ENCODE results near the gene USPL1.

USPL1 gene

DNA sequence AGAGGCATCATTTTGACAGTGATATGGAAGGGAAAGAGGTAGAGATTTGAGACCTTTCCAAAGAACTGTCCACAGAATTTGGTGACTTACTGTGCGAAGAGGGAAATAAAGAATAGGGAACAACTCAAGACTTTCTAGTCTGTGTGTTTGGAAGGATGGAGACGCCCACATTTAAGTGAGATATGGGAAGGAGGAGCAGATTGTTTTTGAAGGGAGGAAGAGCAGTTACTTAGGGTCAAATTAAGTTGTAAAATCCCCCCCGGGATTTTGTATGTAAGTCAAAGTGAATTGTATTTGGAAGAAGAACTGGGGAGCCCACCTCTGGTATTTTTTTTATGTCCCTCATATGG is 1.2 kb downstream of the USPL1 start:
- Histone ChIP-seq H3K27me3 (ENCODE audit: insufficient read depth, poor library complexity, severe bottlenecking) (no peaks in the 10 kb centered on the region), H3K4me3 (replicated peaks; ENCODE audit: insufficient read depth, low read length) (peak overlapping the region; percentile 73), H3K27ac (replicated peaks) (peak overlapping the region; percentile 78)
- DNase-seq (ENCODE audit: low read depth in 1 of 2, low spot score in 1 of 2) = peak in 1 of 2 experiments; percentile 17
- TF ChIP-seq, protein P1, sequence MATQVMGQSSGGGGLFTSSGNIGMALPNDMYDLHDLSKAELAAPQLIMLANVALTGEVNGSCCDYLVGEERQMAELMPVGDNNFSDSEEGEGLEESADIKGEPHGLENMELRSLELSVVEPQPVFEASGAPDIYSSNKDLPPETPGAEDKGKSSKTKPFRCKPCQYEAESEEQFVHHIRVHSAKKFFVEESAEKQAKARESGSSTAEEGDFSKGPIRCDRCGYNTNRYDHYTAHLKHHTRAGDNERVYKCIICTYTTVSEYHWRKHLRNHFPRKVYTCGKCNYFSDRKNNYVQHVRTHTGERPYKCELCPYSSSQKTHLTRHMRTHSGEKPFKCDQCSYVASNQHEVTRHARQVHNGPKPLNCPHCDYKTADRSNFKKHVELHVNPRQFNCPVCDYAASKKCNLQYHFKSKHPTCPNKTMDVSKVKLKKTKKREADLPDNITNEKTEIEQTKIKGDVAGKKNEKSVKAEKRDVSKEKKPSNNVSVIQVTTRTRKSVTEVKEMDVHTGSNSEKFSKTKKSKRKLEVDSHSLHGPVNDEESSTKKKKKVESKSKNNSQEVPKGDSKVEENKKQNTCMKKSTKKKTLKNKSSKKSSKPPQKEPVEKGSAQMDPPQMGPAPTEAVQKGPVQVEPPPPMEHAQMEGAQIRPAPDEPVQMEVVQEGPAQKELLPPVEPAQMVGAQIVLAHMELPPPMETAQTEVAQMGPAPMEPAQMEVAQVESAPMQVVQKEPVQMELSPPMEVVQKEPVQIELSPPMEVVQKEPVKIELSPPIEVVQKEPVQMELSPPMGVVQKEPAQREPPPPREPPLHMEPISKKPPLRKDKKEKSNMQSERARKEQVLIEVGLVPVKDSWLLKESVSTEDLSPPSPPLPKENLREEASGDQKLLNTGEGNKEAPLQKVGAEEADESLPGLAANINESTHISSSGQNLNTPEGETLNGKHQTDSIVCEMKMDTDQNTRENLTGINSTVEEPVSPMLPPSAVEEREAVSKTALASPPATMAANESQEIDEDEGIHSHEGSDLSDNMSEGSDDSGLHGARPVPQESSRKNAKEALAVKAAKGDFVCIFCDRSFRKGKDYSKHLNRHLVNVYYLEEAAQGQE (IDR thresholded peaks at IDR 0.05; ENCODE audit: insufficient replicate concordance, low read depth) = no peak
- TF ChIP-seq SPI1 (IDR thresholded peaks at IDR 0.05; ENCODE audit: borderline replicate concordance, low read depth) = no peak
- TF ChIP-seq, protein P2, sequence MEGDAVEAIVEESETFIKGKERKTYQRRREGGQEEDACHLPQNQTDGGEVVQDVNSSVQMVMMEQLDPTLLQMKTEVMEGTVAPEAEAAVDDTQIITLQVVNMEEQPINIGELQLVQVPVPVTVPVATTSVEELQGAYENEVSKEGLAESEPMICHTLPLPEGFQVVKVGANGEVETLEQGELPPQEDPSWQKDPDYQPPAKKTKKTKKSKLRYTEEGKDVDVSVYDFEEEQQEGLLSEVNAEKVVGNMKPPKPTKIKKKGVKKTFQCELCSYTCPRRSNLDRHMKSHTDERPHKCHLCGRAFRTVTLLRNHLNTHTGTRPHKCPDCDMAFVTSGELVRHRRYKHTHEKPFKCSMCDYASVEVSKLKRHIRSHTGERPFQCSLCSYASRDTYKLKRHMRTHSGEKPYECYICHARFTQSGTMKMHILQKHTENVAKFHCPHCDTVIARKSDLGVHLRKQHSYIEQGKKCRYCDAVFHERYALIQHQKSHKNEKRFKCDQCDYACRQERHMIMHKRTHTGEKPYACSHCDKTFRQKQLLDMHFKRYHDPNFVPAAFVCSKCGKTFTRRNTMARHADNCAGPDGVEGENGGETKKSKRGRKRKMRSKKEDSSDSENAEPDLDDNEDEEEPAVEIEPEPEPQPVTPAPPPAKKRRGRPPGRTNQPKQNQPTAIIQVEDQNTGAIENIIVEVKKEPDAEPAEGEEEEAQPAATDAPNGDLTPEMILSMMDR (IDR thresholded peaks at IDR 0.05; ENCODE audit: insufficient read depth, low read length) = no peak
- no peak for TF ChIP-seq POLR2AphosphoS5 (IDR thresholded peaks at IDR 0.05; ENCODE audit: low read depth)
- no peak for TF ChIP-seq GABPA (IDR thresholded peaks at IDR 0.05; ENCODE audit: low read depth)

DNA sequence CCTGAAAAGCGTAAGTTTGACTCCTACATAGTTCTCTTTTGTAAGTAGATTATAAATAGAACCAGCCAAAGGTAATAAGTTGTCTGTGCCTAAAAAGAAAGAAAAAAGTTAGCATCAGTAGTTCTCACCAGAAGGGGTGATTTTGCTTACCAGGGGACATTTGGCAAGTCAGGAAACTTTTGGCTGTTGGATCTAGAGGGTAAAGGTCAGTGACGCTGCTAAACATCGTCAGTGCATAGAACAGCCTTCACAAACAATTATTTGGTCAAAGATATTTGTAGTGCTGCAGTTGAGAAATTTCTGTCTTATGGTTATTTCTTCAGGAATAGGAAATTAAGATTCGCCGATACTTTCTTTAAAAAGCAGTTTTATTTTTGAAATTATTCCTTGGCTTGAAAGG is 2.0 kb downstream of the USPL1 start:
- Histone ChIP-seq H3K27me3 (ENCODE audit: insufficient read depth, poor library complexity, severe bottlenecking) (no peaks in the 10 kb centered on the region), H3K27ac (replicated peaks) (0 out of 2 replicates have a peak overlapping the region, but pooled peaks have one; percentile 9), H3K4me3 (replicated peaks; ENCODE audit: insufficient read depth, low read length) (peak overlapping the region; percentile 73)
- TF ChIP-seq, protein P2 (IDR thresholded peaks at IDR 0.05; ENCODE audit: insufficient read depth, low read length) = no peak
- TF ChIP-seq POLR2AphosphoS5 (IDR thresholded peaks at IDR 0.05; ENCODE audit: low read depth) = no peak
- TF ChIP-seq, protein P1 (IDR thresholded peaks at IDR 0.05; ENCODE audit: insufficient replicate concordance, low read depth) = no peak
- TF ChIP-seq GABPA (IDR thresholded peaks at IDR 0.05; ENCODE audit: low read depth) = no peak
- TF ChIP-seq SPI1 (IDR thresholded peaks at IDR 0.05; ENCODE audit: borderline replicate concordance, low read depth) = no peak
- DNase-seq (ENCODE audit: low read depth in 1 of 2, low spot score in 1 of 2) = no peak

DNA sequence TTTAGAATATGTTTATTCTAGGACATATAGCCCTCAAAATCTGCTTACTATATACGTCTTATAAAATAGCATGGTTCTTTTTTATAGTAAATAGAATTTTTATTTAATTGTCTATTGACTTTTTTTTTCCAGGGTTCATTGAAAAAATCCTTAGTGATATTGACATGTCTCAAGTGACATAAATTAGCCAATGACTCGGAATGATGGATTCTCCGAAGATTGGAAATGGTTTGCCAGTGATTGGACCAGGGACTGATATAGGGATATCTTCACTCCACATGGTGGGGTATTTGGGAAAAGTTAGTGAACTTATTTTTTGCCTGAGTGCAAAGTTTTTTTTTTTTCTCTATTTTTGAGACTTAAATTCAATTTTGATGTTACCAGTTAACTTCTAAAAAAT is 3.2 kb downstream of the USPL1 start:
- no peak overlapping the region for H3K27ac ChIP-seq (replicated peaks)
- TF ChIP-seq POLR2AphosphoS5 (IDR thresholded peaks at IDR 0.05; ENCODE audit: low read depth) (no peak), GABPA (IDR thresholded peaks at IDR 0.05; ENCODE audit: low read depth) (no peak), SPI1 (IDR thresholded peaks at IDR 0.05; ENCODE audit: borderline replicate concordance, low read depth) (no peak)
- TF ChIP-seq, protein P2 (IDR thresholded peaks at IDR 0.05; ENCODE audit: insufficient read depth, low read length) = no peak
- TF ChIP-seq, protein P1 (IDR thresholded peaks at IDR 0.05; ENCODE audit: insufficient replicate concordance, low read depth) = no peak
- no peak for DNase-seq (ENCODE audit: low read depth in 1 of 2, low spot score in 1 of 2)
- H3K4me3 ChIP-seq (replicated peaks; ENCODE audit: insufficient read depth, low read length) = no peak overlapping the region
- no peaks in the 10 kb centered on the region for H3K27me3 ChIP-seq (ENCODE audit: insufficient read depth, poor library complexity, severe bottlenecking)

All from HL-60 (cell line).